WTC11 (cell line): ENCODE measurements around the gene CCDC87. TPM values are rescaled to one million over a fixed set of nuclear protein-coding genes. Genes with fewer than 3 reads are reported as not detected.
"Not testable (repeated sequence)": the region's sequence is repeated elsewhere in the genome, so short reads cannot be mapped to it uniquely, and the experiment has no call there.

ENCODE experiments used
- ATAC-seq: fragments of 200-7000 bp; cut with Tn5 transposase; 2 replicates; pipeline ENCODE4 v1.10.0; 2021; ENCODE audit warnings: mild to moderate bottlenecking, moderate library complexity
- CTCF ChIA-PET: fragments of 300-600 bp; sonication (Branson Sonifier 250); formaldehyde crosslinking; loops from one replicate; lab custom pipeline; 2021; ENCODE audit warnings: antibody characterized with exemption; lab: Charles Lee
- POLR2A ChIA-PET: fragments of 350-600 bp; sonication (Branson Sonifier 250); formaldehyde crosslinking; loops from one replicate; lab custom pipeline; 2021; ENCODE audit warnings: antibody characterized with exemption; lab: Charles Lee
- DNase-seq: peaks from one replicate; pipeline ENCODE4 v3.0.0; 2021; ENCODE audit warnings: low spot score
- H3K27ac Mint-ChIP-seq: 2 replicates; pipeline ENCODE4 v1.8.0; 2021; ENCODE audit warnings: mixed read lengths
- H3K27me3 Mint-ChIP-seq: 2 replicates; pipeline ENCODE4 v1.8.0; 2021; ENCODE audit warnings: low read depth, mild to moderate bottlenecking, moderate library complexity, mixed read lengths
- H3K36me3 Mint-ChIP-seq: 2 replicates; pipeline ENCODE4 v1.8.0; 2021; ENCODE audit warnings: mixed read lengths
- H3K4me1 Mint-ChIP-seq: 2 replicates; pipeline ENCODE4 v1.8.0; 2022; ENCODE audit warnings: mixed read lengths
- H3K4me3 Mint-ChIP-seq: 2 replicates; pipeline ENCODE4 v1.8.0; 2021; ENCODE audit warnings: mild to moderate bottlenecking, moderate library complexity, mixed read lengths
- H3K9me3 Mint-ChIP-seq: 2 replicates; pipeline ENCODE4 v1.8.0; 2021; ENCODE audit warnings: mixed read lengths
- FOXP4 ChIP-seq: sonication (generic); formaldehyde crosslinking; IDR thresholded peaks from 2 replicates; pipeline ENCODE4 v1.8.0; 2022; ENCODE audit warnings: mild to moderate bottlenecking, missing genetic modification reagents
- GABPB1 ChIP-seq: sonication (generic); formaldehyde crosslinking; IDR thresholded peaks from 2 replicates; pipeline ENCODE4 v1.8.1; 2023; ENCODE audit warnings: mild to moderate bottlenecking, missing genetic modification reagents
- MAX ChIP-seq: sonication (generic); formaldehyde crosslinking; IDR thresholded peaks from 2 replicates; pipeline ENCODE4 v1.8.0; 2022; ENCODE audit warnings: mild to moderate bottlenecking, missing genetic modification reagents
- NFYB ChIP-seq: sonication (generic); formaldehyde crosslinking; conservative IDR thresholded peaks from 2 replicates; pipeline ENCODE4 v1.8.0; 2022; ENCODE audit warnings: low read depth, missing genetic modification reagents
- RELA ChIP-seq: sonication (generic); formaldehyde crosslinking; IDR thresholded peaks from 2 replicates; pipeline ENCODE4 v1.8.1; 2022; ENCODE audit warnings: missing genetic modification reagents, mild to moderate bottlenecking, borderline replicate concordance
- SMAD4 ChIP-seq: sonication (generic); formaldehyde crosslinking; IDR thresholded peaks from 2 replicates; pipeline ENCODE4 v1.8.0; 2022; ENCODE audit warnings: mild to moderate bottlenecking, missing genetic modification reagents
- SP1 ChIP-seq: sonication (generic); formaldehyde crosslinking; conservative IDR thresholded peaks from 2 replicates; pipeline ENCODE4 v1.8.1; 2022; ENCODE audit warnings: missing genetic modification reagents
- ZNF232 ChIP-seq: sonication (generic); formaldehyde crosslinking; IDR thresholded peaks from 2 replicates; pipeline ENCODE4 v1.8.0; 2022; ENCODE audit warnings: mild to moderate bottlenecking, missing genetic modification reagents
- total RNA-seq: library from RNA; stranded (reverse); gene quantifications from 3 replicates; pipeline ENCODE4 v1.2.3, GENCODE V29; 2021
- TF ChIP-seq, protein P1 (sequence below): sonication (generic); formaldehyde crosslinking; IDR thresholded peaks from 2 replicates; pipeline ENCODE4 v1.8.0; 2023; ENCODE audit warnings: missing genetic modification reagents, mild to moderate bottlenecking, borderline replicate concordance
- TF ChIP-seq, protein P2 (sequence below): sonication (generic); formaldehyde crosslinking; IDR thresholded peaks from 2 replicates; pipeline ENCODE4 v1.8.1; 2022; ENCODE audit warnings: mild to moderate bottlenecking, moderate library complexity, missing genetic modification reagents
- TF ChIP-seq, protein P3 (sequence below): sonication (generic); formaldehyde crosslinking; IDR thresholded peaks from 2 replicates; pipeline ENCODE4 v1.8.1; 2023; ENCODE audit warnings: mild to moderate bottlenecking, moderate library complexity, missing genetic modification reagents

Gene CCDC87
- total RNA-seq, 1 experiment from 2014 or later: 0.85 TPM

DNA sequence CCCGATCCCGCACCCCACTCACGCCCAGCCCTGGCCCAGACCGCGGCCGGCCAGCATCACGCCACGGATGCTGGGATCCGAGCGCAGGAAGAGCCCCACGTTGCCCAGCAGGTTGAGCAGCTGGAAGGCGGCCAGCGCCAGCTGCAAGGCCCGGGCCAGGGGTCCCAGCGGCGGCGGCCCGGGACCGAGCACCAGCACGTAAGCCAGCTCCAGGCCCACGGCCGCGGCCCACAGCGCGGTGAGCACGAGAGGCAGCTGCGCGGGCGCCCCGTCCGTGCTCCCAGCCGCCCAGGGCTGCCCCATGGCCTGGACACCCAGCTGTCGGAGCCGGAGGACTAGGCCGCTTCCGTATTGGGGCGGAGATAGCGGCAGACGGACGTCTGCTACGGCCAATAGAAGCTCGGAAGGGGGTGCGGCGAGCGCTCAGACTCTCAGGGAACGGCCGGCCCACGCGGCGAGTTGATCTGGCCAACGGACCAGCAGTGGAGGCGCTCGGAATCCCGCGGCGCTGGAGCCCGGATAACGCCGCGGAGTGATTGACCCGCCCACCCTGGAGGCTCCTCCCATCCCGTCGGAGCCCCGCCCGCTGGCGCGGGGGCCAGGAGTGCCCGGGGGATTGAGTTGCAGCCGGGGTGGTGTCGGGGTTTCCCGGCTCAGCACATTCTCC, 47.0 kb downstream of the CCDC87 start, which contains the start of gene ZDHHC24:
Gene ZDHHC24, minus strand, starts transcription at position 348 of the 667 bp plus-strand sequence. Its CDS starts 45 bp downstream, at position 303.
- H3K4me1 Mint-ChIP-seq: peaks cover 38% of the 10 kb centered on the region
- no peaks in the 10 kb centered on the region; the same call in 1 of the 2 replicates for H3K36me3 Mint-ChIP-seq
- H3K9me3 Mint-ChIP-seq: no peaks in the 10 kb centered on the region
- H3K27me3 Mint-ChIP-seq: no peaks in the 10 kb centered on the region
- ChIA-PET CTCF (interaction anchor here (0.6 to 2.9 kb wide), 18 partner anchors 34 to 476 kb away, joined by 3 to 34 read pairs (median 4); partner anchors contain the start of genes CCDC87, CCS, DPP3 and MRPL11), POLR2A (interaction anchor here (0.5 to 2.0 kb wide), 14 partner anchors 18 to 757 kb away, joined by 3 to 23 read pairs (median 4); partner anchors contain the start of genes BBS1, CCDC87, CCS and DPP3)
- peak within 1 kb of the TSS; percentile 85 for H3K4me3 Mint-ChIP-seq
- TF ChIP-seq RELA (CRISPR knock-in tag) (peak; percentile 47; the same call in 1 of the 2 replicates), MAX (CRISPR knock-in tag) (peak; percentile 44; the same call in 1 of the 2 replicates), FOXP4 (CRISPR knock-in tag) (peak; percentile 62; the same call in 1 of the 2 replicates), NFYB (peak; percentile 77), SMAD4 (CRISPR knock-in tag) (no peak), ZNF232 (CRISPR knock-in tag) (no peak), SP1 (CRISPR knock-in tag) (peak; percentile 64; the same call in 1 of the 2 replicates), GABPB1 (CRISPR knock-in tag) (peak; percentile 66; the same call in 1 of the 2 replicates)
- TF ChIP-seq, protein P1, sequence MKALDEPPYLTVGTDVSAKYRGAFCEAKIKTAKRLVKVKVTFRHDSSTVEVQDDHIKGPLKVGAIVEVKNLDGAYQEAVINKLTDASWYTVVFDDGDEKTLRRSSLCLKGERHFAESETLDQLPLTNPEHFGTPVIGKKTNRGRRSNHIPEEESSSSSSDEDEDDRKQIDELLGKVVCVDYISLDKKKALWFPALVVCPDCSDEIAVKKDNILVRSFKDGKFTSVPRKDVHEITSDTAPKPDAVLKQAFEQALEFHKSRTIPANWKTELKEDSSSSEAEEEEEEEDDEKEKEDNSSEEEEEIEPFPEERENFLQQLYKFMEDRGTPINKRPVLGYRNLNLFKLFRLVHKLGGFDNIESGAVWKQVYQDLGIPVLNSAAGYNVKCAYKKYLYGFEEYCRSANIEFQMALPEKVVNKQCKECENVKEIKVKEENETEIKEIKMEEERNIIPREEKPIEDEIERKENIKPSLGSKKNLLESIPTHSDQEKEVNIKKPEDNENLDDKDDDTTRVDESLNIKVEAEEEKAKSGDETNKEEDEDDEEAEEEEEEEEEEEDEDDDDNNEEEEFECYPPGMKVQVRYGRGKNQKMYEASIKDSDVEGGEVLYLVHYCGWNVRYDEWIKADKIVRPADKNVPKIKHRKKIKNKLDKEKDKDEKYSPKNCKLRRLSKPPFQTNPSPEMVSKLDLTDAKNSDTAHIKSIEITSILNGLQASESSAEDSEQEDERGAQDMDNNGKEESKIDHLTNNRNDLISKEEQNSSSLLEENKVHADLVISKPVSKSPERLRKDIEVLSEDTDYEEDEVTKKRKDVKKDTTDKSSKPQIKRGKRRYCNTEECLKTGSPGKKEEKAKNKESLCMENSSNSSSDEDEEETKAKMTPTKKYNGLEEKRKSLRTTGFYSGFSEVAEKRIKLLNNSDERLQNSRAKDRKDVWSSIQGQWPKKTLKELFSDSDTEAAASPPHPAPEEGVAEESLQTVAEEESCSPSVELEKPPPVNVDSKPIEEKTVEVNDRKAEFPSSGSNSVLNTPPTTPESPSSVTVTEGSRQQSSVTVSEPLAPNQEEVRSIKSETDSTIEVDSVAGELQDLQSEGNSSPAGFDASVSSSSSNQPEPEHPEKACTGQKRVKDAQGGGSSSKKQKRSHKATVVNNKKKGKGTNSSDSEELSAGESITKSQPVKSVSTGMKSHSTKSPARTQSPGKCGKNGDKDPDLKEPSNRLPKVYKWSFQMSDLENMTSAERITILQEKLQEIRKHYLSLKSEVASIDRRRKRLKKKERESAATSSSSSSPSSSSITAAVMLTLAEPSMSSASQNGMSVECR: 0 out of 2 replicates have a peak, but pooled peaks have one; percentile 30
- TF ChIP-seq, protein P2, sequence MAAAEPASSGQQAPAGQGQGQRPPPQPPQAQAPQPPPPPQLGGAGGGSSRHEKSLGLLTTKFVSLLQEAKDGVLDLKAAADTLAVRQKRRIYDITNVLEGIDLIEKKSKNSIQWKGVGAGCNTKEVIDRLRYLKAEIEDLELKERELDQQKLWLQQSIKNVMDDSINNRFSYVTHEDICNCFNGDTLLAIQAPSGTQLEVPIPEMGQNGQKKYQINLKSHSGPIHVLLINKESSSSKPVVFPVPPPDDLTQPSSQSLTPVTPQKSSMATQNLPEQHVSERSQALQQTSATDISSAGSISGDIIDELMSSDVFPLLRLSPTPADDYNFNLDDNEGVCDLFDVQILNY (CRISPR knock-in tag): no peak
- TF ChIP-seq, protein P3, sequence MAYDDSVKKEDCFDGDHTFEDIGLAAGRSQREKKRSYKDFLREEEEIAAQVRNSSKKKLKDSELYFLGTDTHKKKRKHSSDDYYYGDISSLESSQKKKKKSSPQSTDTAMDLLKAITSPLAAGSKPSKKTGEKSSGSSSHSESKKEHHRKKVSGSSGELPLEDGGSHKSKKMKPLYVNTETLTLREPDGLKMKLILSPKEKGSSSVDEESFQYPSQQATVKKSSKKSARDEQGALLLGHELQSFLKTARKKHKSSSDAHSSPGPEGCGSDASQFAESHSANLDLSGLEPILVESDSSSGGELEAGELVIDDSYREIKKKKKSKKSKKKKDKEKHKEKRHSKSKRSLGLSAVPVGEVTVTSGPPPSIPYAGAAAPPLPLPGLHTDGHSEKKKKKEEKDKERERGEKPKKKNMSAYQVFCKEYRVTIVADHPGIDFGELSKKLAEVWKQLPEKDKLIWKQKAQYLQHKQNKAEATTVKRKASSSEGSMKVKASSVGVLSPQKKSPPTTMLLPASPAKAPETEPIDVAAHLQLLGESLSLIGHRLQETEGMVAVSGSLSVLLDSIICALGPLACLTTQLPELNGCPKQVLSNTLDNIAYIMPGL (CRISPR knock-in tag): peak; percentile 78; the same call in 1 of the 2 replicates
- ATAC-seq (peak; percentile 85), DNase-seq (peak; percentile 98)
- peak within 1 kb of the TSS; percentile 93 for H3K27ac Mint-ChIP-seq

GRCh38 chr11:66544952-66545351, 47.9 kb downstream of the CCDC87 start:
- H3K9me3 Mint-ChIP-seq: not testable (repeated sequence)

More at GRCh38 chr11:66544952-66545351, 47.9 kb downstream of the CCDC87 start:
- not testable (repeated sequence) for DNase-seq, H3K27me3 Mint-ChIP-seq, H3K36me3 Mint-ChIP-seq, H3K27ac Mint-ChIP-seq, ATAC-seq
- H3K4me1 Mint-ChIP-seq: peaks cover 38% of the 10 kb centered on the region
- ChIA-PET POLR2A (interaction anchor here (0.5 to 2.0 kb wide), 3 partner anchors 48 to 109 kb away, joined by 3 to 6 read pairs (median 5); partner anchors contain the start of genes CCDC87 and CCS), CTCF (interaction anchor here (1.3 to 2.9 kb wide), 5 partner anchors 35 to 232 kb away, joined by 3 to 34 read pairs (median 6); partner anchors contain the start of genes CCDC87 and CCS)
- peak overlapping the region; percentile 85 for H3K4me3 Mint-ChIP-seq
